Sigmoid colon (tissue), 4 donors: Measurements from ENCODE around the gene SMYD3.

Experiments used
- CTCF ChIP-seq, 4 experiments: fragments of 450-650 bp in 3 of 4; fragments of 200-600 bp in 1 of 4; IDR thresholded peaks; one replicate each; pipeline ENCODE4 v1.5.1; 2016 to 2019; ENCODE audit warnings: antibody characterized with exemption in 4 of 4, mild to moderate bottlenecking in 3 of 4, moderate library complexity in 2 of 4
- EP300 ChIP-seq, 4 donors: sonication (generic); formaldehyde crosslinking; IDR thresholded peaks; one replicate each; pipeline ENCODE4 v1.6.1; 2017; ENCODE audit warnings: antibody characterized with exemption in 4 of 4
- POLR2A ChIP-seq, 2 donors: fragments of 450-650 bp; IDR thresholded peaks; one replicate each; pipeline ENCODE4 v1.6.1; 2016; ENCODE audit warnings: antibody characterized with exemption in 2 of 2, mild to moderate bottlenecking in 2 of 2, moderate library complexity in 2 of 2
- POLR2AphosphoS5 ChIP-seq, 4 donors: sonication (generic); formaldehyde crosslinking; IDR thresholded peaks; one replicate each; pipeline ENCODE4 v1.6.1; 2017; ENCODE audit warnings: antibody characterized with exemption in 4 of 4

- TF ChIP-seq CTCF (IDR thresholded peaks at IDR 0.05) (no peak), POLR2A (IDR thresholded peaks at IDR 0.05) (no peak), POLR2AphosphoS5 (IDR thresholded peaks at IDR 0.05) (no peak), EP300 (IDR thresholded peaks at IDR 0.05) (no peak)
Measured at GRCh38 chr1:245952383-245953026, 554.6 kb downstream of the SMYD3 start.
